ENCODE measurements around the gene OXER1.

- TF ChIP-seq CTCF (IDR thresholded peaks at IDR 0.05), result no peak
- TF ChIP-seq POLR2A (IDR thresholded peaks at IDR 0.05), result peak in 1 of 2 donors; percentile 20
Measured at GRCh38 chr2:42754021-42754775, 9.7 kb downstream of the OXER1 start.

Data from thyroid gland (tissue), 4 donors.